Measurements from ENCODE around the gene UGT1A5.

UGT1A5 gene

GRCh38 chr2:233712611-233713261 is at the start of gene UGT1A5:
Gene UGT1A5 (plus strand): TSS chr2:233712907. CDS start chr2:233712992, 85 bp downstream.
- Histone ChIP-seq H3K27me3 (ENCODE audit: low read length) (no peaks in the 10 kb centered on the region), H3K9me2 (replicated peaks; ENCODE audit: insufficient read depth, low read length) (no peaks in the 10 kb centered on the region), H3K9ac (ENCODE audit: low read length) (no peak within 1 kb of the TSS), H3K79me2 (ENCODE audit: insufficient read depth, low read length) (no peaks in the 10 kb centered on the region), H3K4me3 (ENCODE audit: insufficient read depth, low read length, poor library complexity, severe bottlenecking) (no peak within 1 kb of the TSS), H2AFZ (ENCODE audit: low read depth, low read length, severe bottlenecking) (no peak within 1 kb of the TSS), H3K9me3 (ENCODE audit: insufficient read depth, low read length) (no peaks in the 10 kb centered on the region), H3K27ac (ENCODE audit: low read depth, low read length) (no peak within 1 kb of the TSS), H4K20me1 (ENCODE audit: low read depth, low read length) (no peaks in the 10 kb centered on the region), H3K36me3 (ENCODE audit: low read length) (no peaks in the 10 kb centered on the region), H3K4me2 (ENCODE audit: low read depth, low read length, poor library complexity, severe bottlenecking) (no peak within 1 kb of the TSS), H3F3A (ENCODE audit: insufficient read depth) (no peaks in the 10 kb centered on the region)
- TF ChIP-seq EZH2phosphoT487 (conservative IDR thresholded peaks at IDR 0.05; ENCODE audit: low read length), result no peak
- TF ChIP-seq CTCF (IDR thresholded peaks at IDR 0.05; ENCODE audit: insufficient read depth, low read length, poor library complexity, severe bottlenecking), result no peak

GRCh38 chr2:233663911-233664310 is 48.8 kb upstream of the UGT1A5 start:
- TF ChIP-seq CTCF (IDR thresholded peaks at IDR 0.05; ENCODE audit: insufficient read depth, low read length, poor library complexity, severe bottlenecking), result no peak
- TF ChIP-seq EZH2phosphoT487 (conservative IDR thresholded peaks at IDR 0.05; ENCODE audit: low read length), result no peak
- no peaks in the 10 kb centered on the region for H3K27me3 ChIP-seq (ENCODE audit: low read length)
- H3K27ac ChIP-seq (ENCODE audit: low read depth, low read length), result no peak overlapping the region
- H3K9me3 ChIP-seq (ENCODE audit: insufficient read depth, low read length), result no peaks in the 10 kb centered on the region
- no peaks in the 10 kb centered on the region for H3K79me2 ChIP-seq (ENCODE audit: insufficient read depth, low read length)
- no peaks in the 10 kb centered on the region for H3K36me3 ChIP-seq (ENCODE audit: low read length)
- H4K20me1 ChIP-seq (ENCODE audit: low read depth, low read length), result no peaks in the 10 kb centered on the region
- H3K9me2 ChIP-seq (replicated peaks; ENCODE audit: insufficient read depth, low read length), result no peaks in the 10 kb centered on the region
- H3K4me2 ChIP-seq (ENCODE audit: low read depth, low read length, poor library complexity, severe bottlenecking), result no peak overlapping the region
- no peak overlapping the region for H3K9ac ChIP-seq (ENCODE audit: low read length)
- H3F3A ChIP-seq (ENCODE audit: insufficient read depth), result no peaks in the 10 kb centered on the region
- H3K4me3 ChIP-seq (ENCODE audit: insufficient read depth, low read length, poor library complexity, severe bottlenecking), result no peak overlapping the region
- H2AFZ ChIP-seq (ENCODE audit: low read depth, low read length, severe bottlenecking), result no peak overlapping the region

- Histone ChIP-seq H3F3A (ENCODE audit: insufficient read depth) (no peaks in the 10 kb centered on the region), H3K27ac (ENCODE audit: low read depth, low read length) (no peak overlapping the region), H3K9ac (ENCODE audit: low read length) (no peak overlapping the region), H4K20me1 (ENCODE audit: low read depth, low read length) (no peaks in the 10 kb centered on the region), H3K36me3 (ENCODE audit: low read length) (no peaks in the 10 kb centered on the region), H3K79me2 (ENCODE audit: insufficient read depth, low read length) (no peaks in the 10 kb centered on the region), H2AFZ (ENCODE audit: low read depth, low read length, severe bottlenecking) (no peak overlapping the region), H3K4me3 (ENCODE audit: insufficient read depth, low read length, poor library complexity, severe bottlenecking) (no peak overlapping the region), H3K27me3 (ENCODE audit: low read length) (no peaks in the 10 kb centered on the region), H3K9me2 (replicated peaks; ENCODE audit: insufficient read depth, low read length) (no peaks in the 10 kb centered on the region), H3K4me2 (ENCODE audit: low read depth, low read length, poor library complexity, severe bottlenecking) (no peak overlapping the region), H3K9me3 (ENCODE audit: insufficient read depth, low read length) (no peaks in the 10 kb centered on the region)
- TF ChIP-seq CTCF (IDR thresholded peaks at IDR 0.05; ENCODE audit: insufficient read depth, low read length, poor library complexity, severe bottlenecking), result no peak
- no peak for TF ChIP-seq EZH2phosphoT487 (conservative IDR thresholded peaks at IDR 0.05; ENCODE audit: low read length)
Measured at GRCh38 chr2:233668605-233669260, 44.0 kb upstream of the UGT1A5 start.

Measured in SU-DHL-6 (cell line).